Fibroblast of mammary gland (primary cell): Measurements from ENCODE around the gene MYO10.
A peak's percentile ranks its signal among the peaks of the same experiment; 100 is the strongest.

ENCODE experiments used
- DNase-seq: peaks from one replicate; pipeline ENCODE4 v3.0.0-alpha.2; 2010; ENCODE audit warnings: low read depth
- H3K4me3 ChIP-seq: 2 replicates; pipeline ENCODE4 v1.5.1; 2011; ENCODE audit warnings: low read depth, mild to moderate bottlenecking, low read length, moderate library complexity; ENCODE audit not compliant: control insufficient read depth
- TF ChIP-seq, protein P1 (sequence below): conservative IDR thresholded peaks from 2 replicates; pipeline ENCODE4 v1.5.1; 2011; ENCODE audit warnings: low read depth, low read length, inconsistent platforms; ENCODE audit not compliant: control insufficient read depth, insufficient read depth

The MYO10 gene

DNA sequence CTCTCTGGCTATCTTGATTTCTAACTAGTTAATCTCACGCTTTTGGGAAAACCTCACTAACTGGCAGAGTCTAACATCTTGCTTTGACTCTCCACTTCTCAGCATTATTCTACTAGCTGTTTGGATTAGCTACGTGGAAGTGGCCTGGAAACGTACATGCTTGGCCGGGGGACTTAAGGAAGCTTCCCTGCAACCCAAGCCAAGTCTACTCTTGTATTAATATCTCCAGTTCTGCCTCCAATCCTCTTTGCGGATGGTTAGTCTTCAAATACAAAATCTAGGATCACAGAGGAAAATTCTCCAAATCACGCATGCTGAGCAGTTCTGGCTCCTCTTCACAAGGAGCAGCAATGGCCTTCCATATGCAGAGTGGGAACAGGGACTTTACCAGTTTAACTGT, 267.5 kb downstream of the MYO10 start:
- TF ChIP-seq, protein P1, sequence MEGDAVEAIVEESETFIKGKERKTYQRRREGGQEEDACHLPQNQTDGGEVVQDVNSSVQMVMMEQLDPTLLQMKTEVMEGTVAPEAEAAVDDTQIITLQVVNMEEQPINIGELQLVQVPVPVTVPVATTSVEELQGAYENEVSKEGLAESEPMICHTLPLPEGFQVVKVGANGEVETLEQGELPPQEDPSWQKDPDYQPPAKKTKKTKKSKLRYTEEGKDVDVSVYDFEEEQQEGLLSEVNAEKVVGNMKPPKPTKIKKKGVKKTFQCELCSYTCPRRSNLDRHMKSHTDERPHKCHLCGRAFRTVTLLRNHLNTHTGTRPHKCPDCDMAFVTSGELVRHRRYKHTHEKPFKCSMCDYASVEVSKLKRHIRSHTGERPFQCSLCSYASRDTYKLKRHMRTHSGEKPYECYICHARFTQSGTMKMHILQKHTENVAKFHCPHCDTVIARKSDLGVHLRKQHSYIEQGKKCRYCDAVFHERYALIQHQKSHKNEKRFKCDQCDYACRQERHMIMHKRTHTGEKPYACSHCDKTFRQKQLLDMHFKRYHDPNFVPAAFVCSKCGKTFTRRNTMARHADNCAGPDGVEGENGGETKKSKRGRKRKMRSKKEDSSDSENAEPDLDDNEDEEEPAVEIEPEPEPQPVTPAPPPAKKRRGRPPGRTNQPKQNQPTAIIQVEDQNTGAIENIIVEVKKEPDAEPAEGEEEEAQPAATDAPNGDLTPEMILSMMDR, result no peak
- no peak overlapping the region for H3K4me3 ChIP-seq
- no peak for DNase-seq

DNA sequence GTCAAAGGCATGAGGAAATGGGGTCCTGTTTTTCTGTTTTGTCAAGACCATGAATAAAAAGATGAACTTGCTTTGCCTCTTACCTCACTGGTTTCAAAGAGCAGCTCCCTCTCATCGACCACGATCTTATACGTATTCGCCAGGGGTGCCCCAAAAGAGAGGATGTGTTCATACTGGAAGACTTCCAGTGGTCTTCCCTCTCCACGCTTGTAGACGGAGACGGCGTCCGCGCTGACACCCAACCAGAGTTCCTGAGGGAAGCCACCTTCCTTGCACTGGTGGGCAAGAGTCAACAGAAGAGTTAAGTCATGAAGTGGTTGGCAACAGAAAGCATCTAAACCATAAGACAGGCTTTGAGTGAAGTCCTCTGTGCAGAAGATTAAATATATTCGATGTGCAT, 267.9 kb downstream of the MYO10 start:
- TF ChIP-seq, protein P1, result no peak
- H3K4me3 ChIP-seq, result no peak overlapping the region
- DNase-seq, result no peak

DNA sequence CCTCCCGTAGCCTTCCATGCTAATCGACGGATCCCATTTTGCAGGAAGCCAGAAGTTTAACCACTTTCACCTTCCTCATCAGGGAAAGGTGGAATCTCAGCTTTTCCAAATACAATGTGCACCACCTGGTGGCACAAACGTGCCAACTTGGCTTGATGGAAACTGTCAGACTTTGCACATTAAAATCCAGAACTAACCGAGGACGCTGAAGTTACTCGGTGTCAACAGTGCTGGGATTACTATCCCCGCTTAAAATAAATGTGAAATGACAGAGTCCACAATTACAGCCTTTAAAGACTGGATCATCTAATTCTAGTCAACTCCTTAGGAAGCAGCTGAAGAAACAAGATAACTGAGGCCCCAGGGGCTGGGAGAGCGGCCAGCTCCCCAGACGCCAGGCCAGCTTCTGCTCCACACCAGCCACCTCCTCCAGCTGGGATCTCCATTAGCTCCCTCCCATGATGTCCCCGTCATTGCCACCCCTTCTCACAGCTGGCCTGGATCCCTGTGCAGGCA, 269.1 kb downstream of the MYO10 start:
- TF ChIP-seq, protein P1, result peak; percentile 25
- no peak for DNase-seq
- no peak overlapping the region for H3K4me3 ChIP-seq

DNA sequence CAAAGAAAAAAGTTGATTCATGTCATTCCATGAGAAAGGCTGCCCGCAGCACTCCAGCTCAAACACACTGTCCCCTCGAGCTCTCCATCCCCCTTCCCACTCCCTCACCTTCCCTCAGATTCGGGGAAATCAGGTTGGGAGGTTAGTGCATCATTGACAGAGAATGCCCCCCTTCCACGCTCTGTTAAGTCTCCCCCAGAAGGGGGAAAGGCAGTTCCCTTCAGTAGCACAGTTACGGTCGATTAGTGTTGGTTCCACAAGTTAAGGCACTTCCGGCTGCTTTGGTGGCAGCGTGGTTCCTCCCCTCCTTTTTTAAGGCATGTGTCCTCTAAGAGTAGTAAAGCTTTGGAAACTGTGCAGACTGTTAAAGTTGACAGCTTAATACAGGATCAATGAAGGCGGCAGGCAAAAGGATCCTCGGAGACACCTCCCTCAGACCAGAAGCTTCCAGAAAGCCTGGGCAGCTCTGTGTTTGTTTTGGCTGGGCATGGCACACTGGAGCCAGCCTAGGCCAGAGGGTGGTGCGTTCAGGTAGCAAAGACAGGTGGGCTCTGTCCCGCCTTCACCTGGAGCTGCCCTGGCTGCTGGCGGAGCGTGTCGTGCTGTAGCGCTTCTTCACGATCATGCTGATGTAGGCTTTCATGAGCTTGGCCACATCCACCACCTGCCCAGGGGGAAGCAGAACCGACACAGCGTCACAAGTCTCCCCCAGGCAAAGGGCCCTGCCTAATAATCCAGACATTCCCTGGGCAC, 269.8 kb downstream of the MYO10 start:
- no peak for DNase-seq
- TF ChIP-seq, protein P1, result no peak
- no peak overlapping the region for H3K4me3 ChIP-seq

DNA sequence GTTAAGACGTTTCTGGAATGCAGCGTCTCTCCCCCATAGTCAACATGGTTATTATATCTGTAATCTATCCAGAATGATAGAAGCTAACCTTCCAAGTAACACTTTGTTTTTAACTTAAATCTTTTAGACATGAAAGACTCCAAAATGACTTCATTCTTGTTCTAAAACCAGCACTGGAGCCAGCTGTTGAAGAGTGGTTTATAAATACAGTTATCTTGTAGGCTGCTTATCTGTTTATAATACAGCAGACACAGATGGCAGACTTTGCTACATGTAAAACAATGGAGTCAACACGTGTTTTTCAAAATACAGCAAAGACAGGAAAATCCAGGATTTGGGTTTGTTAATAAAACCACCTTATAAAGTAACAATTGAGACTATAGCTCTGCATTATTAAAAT, 270.5 kb downstream of the MYO10 start:
- no peak overlapping the region for H3K4me3 ChIP-seq
- no peak for DNase-seq
- TF ChIP-seq, protein P1, result no peak

DNA sequence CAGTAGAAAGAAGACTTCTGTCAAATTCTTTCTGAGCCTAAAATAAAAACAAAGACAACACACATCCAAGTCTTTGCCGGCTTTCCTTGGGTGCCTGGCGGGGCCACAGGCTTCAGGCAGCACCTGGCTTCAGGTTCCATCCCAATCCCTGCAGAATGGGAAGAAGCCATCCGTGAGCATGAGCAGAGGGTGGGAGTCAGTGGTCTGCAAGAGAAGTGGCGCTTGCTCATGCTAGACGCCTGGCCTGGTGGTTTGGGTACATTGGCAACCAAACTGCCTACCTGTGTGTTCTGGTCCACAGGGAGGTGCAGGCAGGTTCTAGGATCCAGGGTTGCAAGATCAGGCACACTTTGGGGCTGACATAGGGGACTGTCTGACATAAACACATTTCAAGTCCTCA, 271.7 kb downstream of the MYO10 start:
- TF ChIP-seq, protein P1, result no peak
- no peak for DNase-seq
- H3K4me3 ChIP-seq, result no peak overlapping the region
